OCI-M2 (cell line): ENCODE measurements around the gene SUCO.
"Not testable (repeated sequence)": the region's sequence is repeated elsewhere in the genome, so short reads cannot be mapped to it uniquely, and the experiment has no call there.

ENCODE experiments used
- DNase-seq: peaks from one replicate; lab custom pipeline; 2025; ENCODE audit not compliant: unreplicated experiment; lab: John Stamatoyannopoulos, UW

The SUCO gene

GRCh38 chr1:172532700-172533512, at the start of gene SUCO:
TSS of gene SUCO (plus strand) at chr1:172533150. CDS start at chr1:172533436, 286 bp downstream.
- DNase-seq, result peak; percentile 93

GRCh38 chr1:172483448-172483847, 49.5 kb upstream of the SUCO start:
- DNase-seq, result no peak

- DNase-seq, result no peak
Measured at GRCh38 chr1:172484252-172484651, 48.7 kb upstream of the SUCO start.

- DNase-seq, result no peak
Measured at GRCh38 chr1:172485626-172486025, 47.3 kb upstream of the SUCO start.

GRCh38 chr1:172486805-172487454, 46.0 kb upstream of the SUCO start:
- no peak for DNase-seq

- DNase-seq, result no peak
Measured at GRCh38 chr1:172487550-172487949, 45.4 kb upstream of the SUCO start.

GRCh38 chr1:172488393-172488792, 44.6 kb upstream of the SUCO start:
- no peak for DNase-seq

GRCh38 chr1:172489847-172490246, 43.1 kb upstream of the SUCO start:
- DNase-seq, result no peak

GRCh38 chr1:172492421-172492820, 40.5 kb upstream of the SUCO start:
- DNase-seq, result no peak

GRCh38 chr1:172494166-172494565, 38.8 kb upstream of the SUCO start:
- no peak for DNase-seq

GRCh38 chr1:172496127-172496526, 36.8 kb upstream of the SUCO start:
- not testable (repeated sequence) for DNase-seq

GRCh38 chr1:172496678-172497077, 36.3 kb upstream of the SUCO start:
- no peak for DNase-seq

- DNase-seq, result no peak
Measured at GRCh38 chr1:172497230-172497629, 35.7 kb upstream of the SUCO start.

GRCh38 chr1:172498857-172499256, 34.1 kb upstream of the SUCO start:
- no peak for DNase-seq

GRCh38 chr1:172499636-172500141, 33.3 kb upstream of the SUCO start:
- no peak for DNase-seq

- DNase-seq, result no peak
Measured at GRCh38 chr1:172500207-172500606, 32.7 kb upstream of the SUCO start.

GRCh38 chr1:172507741-172508140, 25.2 kb upstream of the SUCO start:
- DNase-seq, result no peak

- no peak for DNase-seq
Measured at GRCh38 chr1:172510479-172510878, 22.5 kb upstream of the SUCO start.

- DNase-seq, result no peak
Measured at GRCh38 chr1:172512591-172512990, 20.4 kb upstream of the SUCO start.

GRCh38 chr1:172513479-172513878, 19.5 kb upstream of the SUCO start:
- DNase-seq, result no peak

GRCh38 chr1:172514108-172514507, 18.8 kb upstream of the SUCO start:
- no peak for DNase-seq

GRCh38 chr1:172515436-172515835, 17.5 kb upstream of the SUCO start:
- DNase-seq, result no peak
